MM.1S (cell line): ENCODE measurements around the gene NRM.

Experiments used
- CTCF ChIP-seq: fragments of 300-600 bp; sonication (generic); IDR thresholded peaks from 2 replicates; pipeline ENCODE4 v1.5.1; 2016; ENCODE audit warnings: antibody characterized with exemption, low read length, mixed read lengths
- EZH2 ChIP-seq: fragments of 300-600 bp; sonication (generic); optimal IDR thresholded peaks from 2 replicates; pipeline ENCODE3; 2017; ENCODE audit warnings: low read depth, mild to moderate bottlenecking, antibody characterized with exemption, low read length, mixed read lengths
- EZH2phosphoT487 ChIP-seq: fragments of 300-600 bp; sonication (generic); IDR thresholded peaks from 2 replicates; pipeline ENCODE4 v1.6.1; 2018; ENCODE audit warnings: antibody characterized with exemption, low read length

DNA sequence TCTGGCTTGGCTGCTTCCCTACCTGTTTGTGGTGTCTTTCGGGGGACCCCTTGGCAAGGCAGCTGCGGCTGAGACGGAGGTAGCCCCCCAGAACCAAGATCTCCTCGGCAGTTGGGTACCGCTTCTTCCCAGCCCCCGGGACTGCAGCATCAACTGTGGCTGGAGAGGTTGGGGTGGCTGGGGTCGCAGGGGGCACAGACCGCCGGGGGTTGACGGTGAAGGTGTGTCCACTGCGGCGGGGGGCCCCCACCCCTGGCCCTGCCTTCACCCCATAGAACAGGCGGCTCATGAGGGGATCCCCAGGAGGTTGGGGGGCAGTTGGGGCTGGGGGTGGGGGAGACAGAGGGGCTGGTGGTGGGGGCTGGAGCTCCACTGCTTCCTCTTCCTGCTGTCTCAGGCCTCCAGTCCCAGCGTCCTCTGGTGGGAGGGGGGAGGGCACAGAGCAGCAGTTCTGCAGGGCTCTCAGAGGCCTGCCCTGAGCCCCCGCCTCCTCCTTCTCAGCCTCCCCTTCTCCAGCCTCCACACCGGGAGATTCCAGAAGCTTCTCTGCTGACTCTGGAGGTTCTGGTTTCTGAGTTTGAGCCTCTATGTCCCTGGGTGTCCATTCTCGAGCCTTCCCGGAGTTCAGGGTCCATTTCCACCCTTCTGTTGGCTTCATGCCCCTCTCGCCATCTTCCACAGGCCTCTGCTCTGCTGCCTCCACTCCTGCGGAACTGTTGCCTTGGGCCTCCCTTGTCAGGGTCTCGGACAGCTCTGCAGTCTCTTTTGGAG lies 6.2 kb downstream of the NRM start:
- TF ChIP-seq CTCF: no peak
- TF ChIP-seq EZH2: no peak
- TF ChIP-seq EZH2phosphoT487: no peak
